HCT116 (cell line): ENCODE results near the gene OLFML2B. TPM values are rescaled to one million over a fixed set of nuclear protein-coding genes. Genes with fewer than 3 reads are reported as not detected.

Experiments
- ATAC-seq: fragments of 200-7000 bp; cut with Tn5 transposase; 2 replicates; pipeline ENCODE4 v1.9.1; 2020; ENCODE audit warnings: mild to moderate bottlenecking, moderate library complexity
- BruUV-seq: library from RNA; stranded (reverse); fragments of 400-500 nt; replicated peaks from 2 replicates; lab custom pipeline; 2021; lab: Mats Ljungman, UMichigan
- CTCF ChIA-PET: fragments of 300-600 bp; sonication (Branson Sonifier 250); formaldehyde crosslinking; loops from one replicate; lab custom pipeline; 2021; ENCODE audit warnings: antibody characterized with exemption; lab: Charles Lee
- POLR2A ChIA-PET: fragments of 300-600, 350-600 bp; sonication (Branson Sonifier 250); formaldehyde crosslinking; loops from one replicate; lab custom pipeline; 2021; ENCODE audit warnings: antibody characterized with exemption; lab: Charles Lee
- RAD21 ChIA-PET, 2 experiments: fragments of 300-600 bp; sonication (Branson Sonifier 250); formaldehyde crosslinking; loops; one replicate each; lab custom pipeline; 2023; ENCODE audit warnings: low total read pairs in 2 of 2; ENCODE audit not compliant: uncharacterized antibody in 2 of 2, unreplicated experiment in 2 of 2, low non-redundant PET in 1 of 2; lab: Charles Lee
- DNase-seq: peaks from one replicate; pipeline ENCODE4 v3.0.0-alpha.2; 2010; ENCODE audit warnings: low read depth, low spot score
- H2AFZ ChIP-seq: fragments of 200-600 bp; shearing (Covaris generic), sonication (generic); 2 replicates; pipeline ENCODE4 v1.6.1; 2017; ENCODE audit warnings: low read depth, mixed run types, mixed read lengths, antibody characterized with exemption, low read length; ENCODE audit not compliant: poor library complexity, severe bottlenecking
- H3K27ac ChIP-seq: 2 replicates; pipeline ENCODE4 v1.5.1; 2012; ENCODE audit warnings: low read depth, low read length
- H3K27me3 ChIP-seq: fragments of 200-600 bp; sonication (generic); 2 replicates; pipeline ENCODE4 v1.6.1; 2016; ENCODE audit warnings: mixed run types, low read length, mixed read lengths; ENCODE audit not compliant: insufficient read depth
- H3K36me3 ChIP-seq, 2 experiments: fragments of 200-500 bp in 1 of 2; fragments of 200-600 bp in 1 of 2; sonication (Bioruptor generic) in 1 of 2; sonication (generic) in 1 of 2; 2 replicates each; pipeline versions ENCODE4 v1.5.1 to v1.6.1; 2014 to 2016; ENCODE audit warnings: low read length in 2 of 2, inconsistent platforms in 1 of 2, mixed read lengths in 1 of 2, mixed run types in 1 of 2; ENCODE audit not compliant: insufficient read depth in 2 of 2, control insufficient read depth in 1 of 2
- H3K4me1 ChIP-seq, 2 experiments: fragments of 200-600 bp in 1 of 2; sonication (generic) in 1 of 2; 2 replicates each; pipeline versions ENCODE4 v1.5.1 to v1.6.1; 2012 to 2017; ENCODE audit warnings: low read length in 2 of 2, inconsistent platforms in 1 of 2, mild to moderate bottlenecking in 1 of 2, mixed read lengths in 1 of 2, mixed run types in 1 of 2, moderate library complexity in 1 of 2; ENCODE audit not compliant: insufficient read depth in 2 of 2, control insufficient read depth in 1 of 2
- H3K4me2 ChIP-seq: fragments of 200-600 bp; sonication (generic); 2 replicates; pipeline ENCODE4 v1.6.1; 2017; ENCODE audit warnings: mixed run types, low read length, mixed read lengths
- H3K4me3 ChIP-seq, 2 experiments: fragments of 200-600 bp in 1 of 2; sonication (generic) in 1 of 2; replicated peaks in 1 of 2; 2 replicates each; pipeline ENCODE4 v1.5.1; 2011 to 2016; ENCODE audit warnings: low read length in 2 of 2, control low read depth in 1 of 2, low read depth in 1 of 2, mild to moderate bottlenecking in 1 of 2, mixed read lengths in 1 of 2, mixed run types in 1 of 2
- H3K79me2 ChIP-seq: fragments of 200-600 bp; sonication (generic); 2 replicates; pipeline ENCODE4 v1.6.1; 2017; ENCODE audit warnings: mild to moderate bottlenecking, mixed run types, low read length, moderate library complexity, mixed read lengths; ENCODE audit not compliant: insufficient read depth
- H3K9ac ChIP-seq: fragments of 200-600 bp; sonication (generic); 2 replicates; pipeline ENCODE4 v1.6.1; 2016; ENCODE audit warnings: low read length, mixed read lengths
- H3K9me2 ChIP-seq: fragments of 200-600 bp; sonication (generic), shearing (Covaris generic); 2 replicates; pipeline ENCODE4 v1.6.1; 2017; ENCODE audit warnings: mixed run types, mild to moderate bottlenecking, moderate library complexity; ENCODE audit not compliant: insufficient read depth
- H3K9me3 ChIP-seq, 2 experiments: fragments of 200-500 bp in 1 of 2; fragments of 200-600 bp in 1 of 2; sonication (Bioruptor generic) in 1 of 2; sonication (generic) in 1 of 2; 2 replicates each; pipeline ENCODE4 v1.6.1; 2014 to 2017; ENCODE audit warnings: low read length in 2 of 2, mixed read lengths in 2 of 2, inconsistent platforms in 1 of 2, low read depth in 1 of 2, mild to moderate bottlenecking in 1 of 2, mixed run types in 1 of 2, moderate library complexity in 1 of 2; ENCODE audit not compliant: control insufficient read depth in 1 of 2, insufficient read depth in 1 of 2
- H4K20me1 ChIP-seq: fragments of 200-600 bp; sonication (generic), shearing (Covaris generic); 2 replicates; pipeline ENCODE4 v1.6.1; 2017; ENCODE audit warnings: mixed run types, mild to moderate bottlenecking, moderate library complexity; ENCODE audit not compliant: insufficient read depth
- ATF3 ChIP-seq: IDR thresholded peaks from 2 replicates; pipeline ENCODE4 v1.6.1; 2012
- CBX3 ChIP-seq: IDR thresholded peaks from 2 replicates; pipeline ENCODE4 v1.6.1; 2012; ENCODE audit warnings: low read depth
- EGR1 ChIP-seq: IDR thresholded peaks from 2 replicates; pipeline ENCODE4 v1.6.1; 2012; ENCODE audit warnings: low read depth
- ELF1 ChIP-seq: IDR thresholded peaks from 2 replicates; pipeline ENCODE4 v1.6.1; 2012; ENCODE audit warnings: low read depth, borderline replicate concordance
- EZH2 ChIP-seq: fragments of 200-600 bp; sonication (generic); IDR thresholded peaks from 2 replicates; pipeline ENCODE4 v1.6.1; 2017; ENCODE audit warnings: antibody characterized with exemption, mixed run types
- FOSL1 ChIP-seq: IDR thresholded peaks from 2 replicates; pipeline ENCODE4 v1.6.1; 2012; ENCODE audit warnings: low read depth
- JUND ChIP-seq: IDR thresholded peaks from 2 replicates; pipeline ENCODE4 v1.6.1; 2012
- MAX ChIP-seq: IDR thresholded peaks from 2 replicates; pipeline ENCODE4 v1.6.1; 2012
- POLR2A ChIP-seq: IDR thresholded peaks from 2 replicates; pipeline ENCODE4 v1.7.0; 2011; ENCODE audit warnings: borderline replicate concordance; ENCODE audit not compliant: insufficient read depth, insufficient read length; ENCODE audit errors: extremely low read depth
- POLR2AphosphoS5 ChIP-seq: IDR thresholded peaks from 2 replicates; pipeline ENCODE4 v1.6.1; 2011; ENCODE audit warnings: mild to moderate bottlenecking, low read depth, low read length, moderate library complexity
- RAD21 ChIP-seq: IDR thresholded peaks from 2 replicates; pipeline ENCODE4 v1.6.1; 2012; ENCODE audit warnings: low read depth, mild to moderate bottlenecking
- SIN3A ChIP-seq: IDR thresholded peaks from 2 replicates; pipeline ENCODE4 v1.6.1; 2012; ENCODE audit warnings: low read depth
- SRF ChIP-seq: IDR thresholded peaks from 2 replicates; pipeline ENCODE4 v1.6.1; 2012; ENCODE audit warnings: low read depth
- TCF7L2 ChIP-seq: IDR thresholded peaks from 2 replicates; pipeline ENCODE4 v1.7.0; 2011; ENCODE audit warnings: borderline replicate concordance, inconsistent platforms; ENCODE audit not compliant: insufficient read depth, insufficient read length; ENCODE audit errors: extremely low read depth
- YY1 ChIP-seq: IDR thresholded peaks from 2 replicates; pipeline ENCODE4 v1.6.1; 2011; ENCODE audit warnings: low read length, low read depth, moderate library complexity, mild to moderate bottlenecking; ENCODE audit not compliant: insufficient replicate concordance; ENCODE audit errors: extremely low read depth
- ZNF274 ChIP-seq: fragments of 200-500 bp; sonication (Bioruptor generic); IDR thresholded peaks from 2 replicates; pipeline ENCODE4 v1.6.1; 2014; ENCODE audit warnings: mild to moderate bottlenecking, low read depth, low read length, inconsistent platforms
- intact Hi-C: fragments of 100-400 bp; cut with micrococcal nuclease; formaldehyde crosslinking; loops from 2 replicates; pipeline ENCODE4 v1.10.0; 2022
- total RNA-seq: library from RNA; stranded (reverse); gene quantifications from one replicate; pipeline ENCODE4 v1.2.1, GENCODE V29; 2021; ENCODE audit not compliant: unreplicated experiment
- TF ChIP-seq, protein P1 (sequence below): IDR thresholded peaks from 2 replicates; pipeline ENCODE4 v1.6.1; 2011; ENCODE audit warnings: mild to moderate bottlenecking, low read length, moderate library complexity; ENCODE audit not compliant: insufficient replicate concordance; ENCODE audit errors: extremely low read depth
- TF ChIP-seq, protein P2 (sequence below): IDR thresholded peaks from 2 replicates; pipeline ENCODE4 v1.6.1; 2012; ENCODE audit warnings: low read depth

OLFML2B gene
- total RNA-seq, 1 experiment from 2014 or later = 1.3 TPM

- TF ChIP-seq POLR2AphosphoS5 (no peak), ATF3 (no peak)
- TF ChIP-seq, protein P1, sequence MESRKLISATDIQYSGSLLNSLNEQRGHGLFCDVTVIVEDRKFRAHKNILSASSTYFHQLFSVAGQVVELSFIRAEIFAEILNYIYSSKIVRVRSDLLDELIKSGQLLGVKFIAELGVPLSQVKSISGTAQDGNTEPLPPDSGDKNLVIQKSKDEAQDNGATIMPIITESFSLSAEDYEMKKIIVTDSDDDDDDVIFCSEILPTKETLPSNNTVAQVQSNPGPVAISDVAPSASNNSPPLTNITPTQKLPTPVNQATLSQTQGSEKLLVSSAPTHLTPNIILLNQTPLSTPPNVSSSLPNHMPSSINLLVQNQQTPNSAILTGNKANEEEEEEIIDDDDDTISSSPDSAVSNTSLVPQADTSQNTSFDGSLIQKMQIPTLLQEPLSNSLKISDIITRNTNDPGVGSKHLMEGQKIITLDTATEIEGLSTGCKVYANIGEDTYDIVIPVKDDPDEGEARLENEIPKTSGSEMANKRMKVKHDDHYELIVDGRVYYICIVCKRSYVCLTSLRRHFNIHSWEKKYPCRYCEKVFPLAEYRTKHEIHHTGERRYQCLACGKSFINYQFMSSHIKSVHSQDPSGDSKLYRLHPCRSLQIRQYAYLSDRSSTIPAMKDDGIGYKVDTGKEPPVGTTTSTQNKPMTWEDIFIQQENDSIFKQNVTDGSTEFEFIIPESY = no peak
Measured at GRCh38 chr1:162040657-162041056, 17.0 kb upstream of the OLFML2B start (continued).

- Histone ChIP-seq H3K9me2 (no peaks in the 10 kb centered on the region), H3K4me2 (no peak overlapping the region), H2AFZ (no peak overlapping the region), H3K4me3 (no peak overlapping the region), H3K27me3 (no peaks in the 10 kb centered on the region), H3K79me2 (no peaks in the 10 kb centered on the region), H3K9ac (no peak overlapping the region), H4K20me1 (no peaks in the 10 kb centered on the region), H3K36me3 (no peaks in the 10 kb centered on the region), H3K27ac (no peak overlapping the region), H3K4me1 (peaks cover 13 to 22% of the 10 kb centered on the region in 2 experiments), H3K9me3 (no peaks in the 10 kb centered on the region)
- RAD21 ChIA-PET = no interaction called here
- no peak for DNase-seq
- POLR2A ChIA-PET = no interaction called here
- BruUV-seq = no TSS peak
- CTCF ChIA-PET = no interaction called here
- no peak for ATAC-seq
- intact Hi-C loops = no loop called here
- TF ChIP-seq, protein P1 = no peak
- TF ChIP-seq POLR2A = no peak
- TF ChIP-seq EGR1 = no peak
- no peak for TF ChIP-seq POLR2AphosphoS5
- TF ChIP-seq CBX3 = no peak
- no peak for TF ChIP-seq SRF
- TF ChIP-seq RAD21 = no peak
- no peak for TF ChIP-seq SIN3A
- no peak for TF ChIP-seq MAX
- TF ChIP-seq ELF1 = no peak
- no peak for TF ChIP-seq JUND
- TF ChIP-seq FOSL1 = no peak
- no peak for TF ChIP-seq EZH2
- TF ChIP-seq YY1 = no peak
- TF ChIP-seq ZNF274 = no peak
- TF ChIP-seq, protein P2, sequence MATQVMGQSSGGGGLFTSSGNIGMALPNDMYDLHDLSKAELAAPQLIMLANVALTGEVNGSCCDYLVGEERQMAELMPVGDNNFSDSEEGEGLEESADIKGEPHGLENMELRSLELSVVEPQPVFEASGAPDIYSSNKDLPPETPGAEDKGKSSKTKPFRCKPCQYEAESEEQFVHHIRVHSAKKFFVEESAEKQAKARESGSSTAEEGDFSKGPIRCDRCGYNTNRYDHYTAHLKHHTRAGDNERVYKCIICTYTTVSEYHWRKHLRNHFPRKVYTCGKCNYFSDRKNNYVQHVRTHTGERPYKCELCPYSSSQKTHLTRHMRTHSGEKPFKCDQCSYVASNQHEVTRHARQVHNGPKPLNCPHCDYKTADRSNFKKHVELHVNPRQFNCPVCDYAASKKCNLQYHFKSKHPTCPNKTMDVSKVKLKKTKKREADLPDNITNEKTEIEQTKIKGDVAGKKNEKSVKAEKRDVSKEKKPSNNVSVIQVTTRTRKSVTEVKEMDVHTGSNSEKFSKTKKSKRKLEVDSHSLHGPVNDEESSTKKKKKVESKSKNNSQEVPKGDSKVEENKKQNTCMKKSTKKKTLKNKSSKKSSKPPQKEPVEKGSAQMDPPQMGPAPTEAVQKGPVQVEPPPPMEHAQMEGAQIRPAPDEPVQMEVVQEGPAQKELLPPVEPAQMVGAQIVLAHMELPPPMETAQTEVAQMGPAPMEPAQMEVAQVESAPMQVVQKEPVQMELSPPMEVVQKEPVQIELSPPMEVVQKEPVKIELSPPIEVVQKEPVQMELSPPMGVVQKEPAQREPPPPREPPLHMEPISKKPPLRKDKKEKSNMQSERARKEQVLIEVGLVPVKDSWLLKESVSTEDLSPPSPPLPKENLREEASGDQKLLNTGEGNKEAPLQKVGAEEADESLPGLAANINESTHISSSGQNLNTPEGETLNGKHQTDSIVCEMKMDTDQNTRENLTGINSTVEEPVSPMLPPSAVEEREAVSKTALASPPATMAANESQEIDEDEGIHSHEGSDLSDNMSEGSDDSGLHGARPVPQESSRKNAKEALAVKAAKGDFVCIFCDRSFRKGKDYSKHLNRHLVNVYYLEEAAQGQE = no peak
- no peak for TF ChIP-seq TCF7L2
Measured at GRCh38 chr1:162040001-162040400, 16.3 kb upstream of the OLFML2B start.
